Gastrocnemius medialis (tissue), 4 donors: ENCODE data around the gene HOMER2. TPM values are rescaled to one million over a fixed set of nuclear protein-coding genes. Genes with fewer than 3 reads are reported as not detected.
A peak's percentile ranks its signal among the peaks of the same experiment; 100 is the strongest.

Experiments used
- ATAC-seq, 2 donors: fragments of 150-250 bp; one replicate each; pipeline ENCODE4 v1.9.1; 2016
- DNase-seq, 2 donors: peaks; one replicate each; pipeline ENCODE4 v3.0.0-alpha.2; 2019
- H3K27ac ChIP-seq, 4 donors: fragments of 200-600 bp; sonication (generic); 1 replicate in 1 of 4; 2 replicates in 3 of 4; pipeline ENCODE4 v1.5.1; 2016 to 2018; ENCODE audit warnings: mild to moderate bottlenecking in 2 of 4, moderate library complexity in 1 of 4
- H3K27me3 ChIP-seq, 3 donors: fragments of 200-600 bp; sonication (generic) in 2 of 3; 1 replicate in 1 of 3; 2 replicates in 2 of 3; pipeline versions ENCODE4 v1.5.1 to v1.6.0; 2016 to 2019; ENCODE audit warnings: mild to moderate bottlenecking in 1 of 3, moderate library complexity in 1 of 3
- H3K36me3 ChIP-seq, 2 donors: fragments of 200-600 bp; sonication (generic) in 1 of 2; one replicate each; pipeline ENCODE4 v1.5.1; 2017 to 2018
- H3K4me1 ChIP-seq, 2 donors: fragments of 200-600 bp; sonication (generic) in 1 of 2; one replicate each; pipeline ENCODE4 v1.5.1; 2016 to 2017; ENCODE audit warnings: mild to moderate bottlenecking in 2 of 2
- H3K4me3 ChIP-seq, 4 donors: fragments of 200-600 bp; sonication (generic) in 3 of 4; 1 replicate in 1 of 4; 2 replicates in 3 of 4; pipeline ENCODE4 v1.5.1; 2016 to 2019; ENCODE audit warnings: mild to moderate bottlenecking in 2 of 4
- H3K9me3 ChIP-seq, 3 donors: fragments of 200-600 bp; sonication (generic) in 2 of 3; 1 replicate in 1 of 3; 2 replicates in 2 of 3; pipeline ENCODE4 v1.5.1; 2016 to 2019
- CTCF ChIP-seq, 5 experiments: fragments of 450-650 bp in 3 of 5; fragments of 200-600 bp in 2 of 5; sonication (generic) in 2 of 5; IDR thresholded peaks in 4 of 5; conservative IDR thresholded peaks in 1 of 5; 1 replicate in 4 of 5; 2 replicates in 1 of 5; pipeline ENCODE4 v1.5.1; 2016 to 2019; ENCODE audit warnings: antibody characterized with exemption in 5 of 5, mild to moderate bottlenecking in 3 of 5, moderate library complexity in 3 of 5
- POLR2A ChIP-seq, 2 donors: fragments of 450-650 bp; IDR thresholded peaks; one replicate each; pipeline ENCODE4 v1.6.1; 2017; ENCODE audit warnings: antibody characterized with exemption in 2 of 2, mild to moderate bottlenecking in 2 of 2, moderate library complexity in 2 of 2
- in situ Hi-C, 4 donors: fragments of 200-750 bp; cut with MboI; loops; one replicate each; pipeline versions ENCODE4 v1.15.0 to v1.8.0; 2017; ENCODE audit warnings: low sequenced_read_pairs in 4 of 4
- intact Hi-C: fragments of 100-400 bp; cut with DNase I; formaldehyde crosslinking; loops from one replicate; pipeline ENCODE4 v1.15.1; 2023; ENCODE audit warnings: low total_unique reads
- total RNA-seq, 4 donors: library from RNA; depleted of rRNA; stranded (reverse); fragments of >200 nt; gene quantifications; one replicate each; pipeline versions ENCODE4 v1.1.0 to v1.2.3, GENCODE V29; 2016

Gene HOMER2
- total RNA-seq, 4 donors from 2014 or later, result 51.6 to 132 (median 94.5) TPM

- in situ Hi-C loops, result no loop called here
- TF ChIP-seq CTCF (IDR thresholded peaks at IDR 0.05 in 4 of 5, conservative IDR thresholded peaks at IDR 0.05 in 1 of 5) (no peak), POLR2A (IDR thresholded peaks at IDR 0.05) (no peak)
- no peak for DNase-seq
- H3K36me3 ChIP-seq, result peaks cover 0 to 4% of the 10 kb centered on the region in 2 donors
- H3K9me3 ChIP-seq, result no peaks in the 10 kb centered on the region
- peak overlapping the region in 2 of 4 donors; percentile 18 to 39 for H3K27ac ChIP-seq
- no peaks in the 10 kb centered on the region for H3K27me3 ChIP-seq
- intact Hi-C loops, result loop anchor here (5.0 kb wide), 1 partner anchor 89 kb away; no protein-coding TSS in a partner anchor
- ATAC-seq, result no peak
- peaks cover 27 to 47% of the 10 kb centered on the region in 2 donors for H3K4me1 ChIP-seq
- no peak overlapping the region for H3K4me3 ChIP-seq
These were observed 74.2 kb downstream of the HOMER2 start for GRCh38 chr15:82878325-82878724.

GRCh38 chr15:82877825-82878224 is 74.7 kb downstream of the HOMER2 start:
- H3K9me3 ChIP-seq, result no peaks in the 10 kb centered on the region
- no peak overlapping the region for H3K4me3 ChIP-seq
- peaks cover 0 to 7% of the 10 kb centered on the region in 2 donors for H3K36me3 ChIP-seq
- peak overlapping the region in 2 of 4 donors; percentile 18 to 39 for H3K27ac ChIP-seq
- ATAC-seq, result no peak
- H3K27me3 ChIP-seq, result no peaks in the 10 kb centered on the region
- no peak for TF ChIP-seq POLR2A (IDR thresholded peaks at IDR 0.05)
- TF ChIP-seq CTCF (IDR thresholded peaks at IDR 0.05 in 4 of 5, conservative IDR thresholded peaks at IDR 0.05 in 1 of 5), result no peak
- DNase-seq, result no peak
- H3K4me1 ChIP-seq, result peaks cover 27 to 47% of the 10 kb centered on the region in 2 donors
- in situ Hi-C loops, result no loop called here
- intact Hi-C loops, result loop anchor here (5.0 kb wide), 1 partner anchor 89 kb away; no protein-coding TSS in a partner anchor

- intact Hi-C loops, result loop anchor here (5.0 kb wide), 1 partner anchor 92 kb away; no protein-coding TSS in a partner anchor
- Histone ChIP-seq H3K4me1 (peaks cover 16 to 40% of the 10 kb centered on the region in 2 donors), H3K4me3 (no peak overlapping the region), H3K27ac (peak overlapping the region; percentile 26 to 76 (median 61)), H3K27me3 (no peaks in the 10 kb centered on the region), H3K36me3 (peaks cover 0 to 7% of the 10 kb centered on the region in 2 donors), H3K9me3 (no peaks in the 10 kb centered on the region)
- DNase-seq (no peak), ATAC-seq (peak; percentile 21 to 49)
- TF ChIP-seq CTCF (IDR thresholded peaks at IDR 0.05 in 4 of 5, conservative IDR thresholded peaks at IDR 0.05 in 1 of 5), result no peak
- no peak for TF ChIP-seq POLR2A (IDR thresholded peaks at IDR 0.05)
- in situ Hi-C loops, result no loop called here
These were observed 77.0 kb downstream of the HOMER2 start for GRCh38 chr15:82875411-82876003.

GRCh38 chr15:82874961-82875360 is 77.6 kb downstream of the HOMER2 start:
- peaks cover 15 to 41% of the 10 kb centered on the region in 2 donors for H3K4me1 ChIP-seq
- no peaks in the 10 kb centered on the region for H3K9me3 ChIP-seq
- peak overlapping the region; percentile 26 to 76 (median 61) for H3K27ac ChIP-seq
- H3K4me3 ChIP-seq, result no peak overlapping the region
- H3K36me3 ChIP-seq, result peaks cover 0 to 7% of the 10 kb centered on the region in 2 donors
- in situ Hi-C loops, result no loop called here
- no peak for TF ChIP-seq CTCF (IDR thresholded peaks at IDR 0.05 in 4 of 5, conservative IDR thresholded peaks at IDR 0.05 in 1 of 5)
- TF ChIP-seq POLR2A (IDR thresholded peaks at IDR 0.05), result no peak
- H3K27me3 ChIP-seq, result no peaks in the 10 kb centered on the region
- ATAC-seq (peak in 1 of 2 donors; percentile 88), DNase-seq (peak in 1 of 2 donors; percentile 56)
- intact Hi-C loops, result loop anchor here (5.0 kb wide), 1 partner anchor 92 kb away; no protein-coding TSS in a partner anchor
